IMR-90 (cell line): Measurements from ENCODE around the gene PMP22. TPM values are rescaled to one million over a fixed set of nuclear protein-coding genes. Genes with fewer than 3 reads are reported as not detected.

Source experiments
- ATAC-seq: fragments of 200-7000 bp; cut with Tn5 transposase; 2 replicates; pipeline ENCODE4 v1.9.1; 2020; ENCODE audit warnings: low read depth, mild to moderate bottlenecking, moderate library complexity
- BruUV-seq: library from RNA; stranded (reverse); fragments of 400-500 nt; replicated peaks from 2 replicates; lab custom pipeline; 2021; lab: Mats Ljungman, UMichigan
- CTCF ChIA-PET: fragments of 300-600 bp; formaldehyde crosslinking; extraction: SDS; loops from one replicate; lab custom pipeline; 2021; ENCODE audit warnings: antibody characterized with exemption; lab: Yijun Ruan, JAX
- POLR2A ChIA-PET: fragments of 300-600 bp; sonication (Branson Sonifier 250); formaldehyde crosslinking; loops from one replicate; lab custom pipeline; 2022; ENCODE audit warnings: antibody characterized with exemption; ENCODE audit not compliant: unreplicated experiment; lab: Charles Lee
- DNase-seq: peaks from one replicate; pipeline ENCODE4 v3.0.0; 2013
- H2AFZ ChIP-seq: replicated peaks from 2 replicates; pipeline ENCODE3; 2013; ENCODE audit warnings: low read length, mild to moderate bottlenecking; ENCODE audit not compliant: poor library complexity
- H2AK5ac ChIP-seq: 2 replicates; pipeline ENCODE4 v1.6.1; 2013; ENCODE audit warnings: low read depth, low read length, inconsistent platforms
- H2AK9ac ChIP-seq: replicated peaks from 2 replicates; pipeline ENCODE3; 2013; ENCODE audit warnings: mild to moderate bottlenecking, low read depth, low read length, moderate library complexity; ENCODE audit not compliant: poor library complexity
- H2BK120ac ChIP-seq: 2 replicates; pipeline ENCODE4 v1.6.1; 2013; ENCODE audit warnings: low read depth, low read length, inconsistent platforms
- H2BK15ac ChIP-seq: 3 replicates; pipeline ENCODE4 v1.6.1; 2013; ENCODE audit warnings: low read depth, low read length, inconsistent platforms
- H2BK20ac ChIP-seq: 2 replicates; pipeline ENCODE4 v1.6.1; 2013; ENCODE audit warnings: low read depth, mild to moderate bottlenecking, inconsistent platforms, low read length, moderate library complexity
- H2BK5ac ChIP-seq: 2 replicates; pipeline ENCODE4 v1.6.1; 2013; ENCODE audit warnings: mild to moderate bottlenecking, low read depth, low read length, inconsistent platforms; ENCODE audit not compliant: poor library complexity, severe bottlenecking
- H3K14ac ChIP-seq: replicated peaks from 2 replicates; pipeline ENCODE4 v1.6.1; 2013; ENCODE audit warnings: low read depth, low read length, inconsistent platforms
- H3K18ac ChIP-seq: 2 replicates; pipeline ENCODE4 v1.6.1; 2013; ENCODE audit warnings: low read depth, low read length, control low read depth
- H3K23ac ChIP-seq: 2 replicates; pipeline ENCODE4 v1.6.1; 2013; ENCODE audit warnings: low read depth, low read length, inconsistent platforms
- H3K27ac ChIP-seq: 2 replicates; pipeline ENCODE4 v1.5.1; 2013; ENCODE audit warnings: mild to moderate bottlenecking, control low read depth, low read length; ENCODE audit not compliant: insufficient read depth
- H3K27me3 ChIP-seq: 2 replicates; pipeline ENCODE4 v1.6.1; 2013; ENCODE audit warnings: low read length; ENCODE audit not compliant: control insufficient read depth, insufficient read depth
- H3K36me3 ChIP-seq: 2 replicates; pipeline ENCODE4 v1.6.1; 2013; ENCODE audit warnings: low read length, mixed read lengths; ENCODE audit not compliant: control insufficient read depth, insufficient read depth
- H3K4ac ChIP-seq: 2 replicates; pipeline ENCODE4 v1.6.1; 2013; ENCODE audit warnings: low read depth, low read length, inconsistent platforms
- H3K4me1 ChIP-seq: 2 replicates; pipeline ENCODE4 v1.6.1; 2013; ENCODE audit warnings: low read length, mixed read lengths; ENCODE audit not compliant: control insufficient read depth, insufficient read depth
- H3K4me2 ChIP-seq: 2 replicates; pipeline ENCODE4 v1.6.1; 2013; ENCODE audit warnings: low read depth, mild to moderate bottlenecking, control low read depth, low read length, moderate library complexity
- H3K4me3 ChIP-seq: 2 replicates; pipeline ENCODE4 v1.5.1; 2013; ENCODE audit warnings: low read depth, mild to moderate bottlenecking, control low read depth, low read length, moderate library complexity; ENCODE audit not compliant: insufficient read depth
- H3K56ac ChIP-seq: 2 replicates; pipeline ENCODE4 v1.6.1; 2013; ENCODE audit warnings: low read length, inconsistent platforms; ENCODE audit not compliant: insufficient read depth; ENCODE audit errors: extremely low read depth
- H3K79me1 ChIP-seq, 2 experiments: 2 replicates each; pipeline ENCODE4 v1.6.1; 2013; ENCODE audit warnings: low read length in 2 of 2, inconsistent platforms in 1 of 2, low read depth in 1 of 2
- H3K9ac ChIP-seq: 2 replicates; pipeline ENCODE4 v1.6.1; 2013; ENCODE audit warnings: low read depth, low read length, control low read depth
- H3K9me1 ChIP-seq: 2 replicates; pipeline ENCODE4 v1.6.1; 2013; ENCODE audit warnings: low read length, inconsistent platforms; ENCODE audit not compliant: insufficient read depth
- H3K9me3 ChIP-seq: 2 replicates; pipeline ENCODE4 v1.6.1; 2013; ENCODE audit warnings: low read length; ENCODE audit not compliant: control insufficient read depth, insufficient read depth
- H4K20me1 ChIP-seq: 2 replicates; pipeline ENCODE4 v1.6.1; 2013; ENCODE audit warnings: low read length, inconsistent platforms; ENCODE audit not compliant: insufficient read depth
- H4K5ac ChIP-seq: 2 replicates; pipeline ENCODE4 v1.6.1; 2013; ENCODE audit warnings: mild to moderate bottlenecking, low read depth, low read length, control low read depth
- H4K8ac ChIP-seq, 2 experiments: 2 replicates each; pipeline ENCODE4 v1.6.1; 2013; ENCODE audit warnings: low read depth in 2 of 2, low read length in 2 of 2, control low read depth in 1 of 2, inconsistent platforms in 1 of 2
- H4K91ac ChIP-seq: 2 replicates; pipeline ENCODE4 v1.6.1; 2013; ENCODE audit warnings: low read depth, low read length, inconsistent platforms; ENCODE audit not compliant: insufficient read depth
- BHLHE40 ChIP-seq: fragments of 150-350 bp; IDR thresholded peaks from 2 replicates; pipeline ENCODE4 v1.6.1; 2016; ENCODE audit warnings: mild to moderate bottlenecking, low read depth, low read length
- CEBPB ChIP-seq: IDR thresholded peaks from 2 replicates; pipeline ENCODE4 v1.6.1; 2012; ENCODE audit warnings: low read depth, low read length, improper control_type of control experiment
- CHD1 ChIP-seq: IDR thresholded peaks from 2 replicates; pipeline ENCODE4 v1.6.1; 2012; ENCODE audit warnings: low read depth, low read length, improper control_type of control experiment
- CTCF ChIP-seq: conservative IDR thresholded peaks from 2 replicates; pipeline ENCODE4 v1.5.1; 2012; ENCODE audit warnings: mild to moderate bottlenecking, low read depth, low read length, improper control_type of control experiment
- ELK1 ChIP-seq: fragments of 150-350 bp; IDR thresholded peaks from 2 replicates; pipeline ENCODE4 v1.6.1; 2016; ENCODE audit warnings: low read depth, mild to moderate bottlenecking, low read length, moderate library complexity, borderline replicate concordance
- FOS ChIP-seq: fragments of 150-350 bp; IDR thresholded peaks from 2 replicates; pipeline ENCODE4 v1.6.1; 2016; ENCODE audit warnings: low read depth, low read length
- MAFK ChIP-seq: IDR thresholded peaks from 2 replicates; pipeline ENCODE4 v1.6.1; 2012; ENCODE audit warnings: low read depth, low read length, improper control_type of control experiment
- MAZ ChIP-seq: IDR thresholded peaks from 2 replicates; pipeline ENCODE4 v1.6.1; 2012; ENCODE audit warnings: low read depth, mild to moderate bottlenecking, low read length, improper control_type of control experiment, moderate library complexity, borderline replicate concordance
- POLR2A ChIP-seq: IDR thresholded peaks from 2 replicates; pipeline ENCODE4 v1.6.1; 2012; ENCODE audit warnings: mild to moderate bottlenecking, low read depth, low read length
- RAD21 ChIP-seq: IDR thresholded peaks from 2 replicates; pipeline ENCODE4 v1.6.1; 2012; ENCODE audit warnings: low read length, improper control_type of control experiment
- RCOR1 ChIP-seq: IDR thresholded peaks from 2 replicates; pipeline ENCODE4 v1.6.1; 2012; ENCODE audit warnings: mild to moderate bottlenecking, low read length, improper control_type of control experiment; ENCODE audit not compliant: insufficient replicate concordance
- RFX5 ChIP-seq: IDR thresholded peaks from 2 replicates; pipeline ENCODE4 v1.8.0; 2012; ENCODE audit warnings: low read depth, mild to moderate bottlenecking, low read length, moderate library complexity
- SMC3 ChIP-seq: fragments of 150-350 bp; IDR thresholded peaks from 2 replicates; pipeline ENCODE4 v1.6.1; 2016; ENCODE audit warnings: low read depth, mild to moderate bottlenecking, antibody characterized with exemption, low read length, moderate library complexity
- USF2 ChIP-seq: fragments of 150-350 bp; IDR thresholded peaks from 2 replicates; pipeline ENCODE4 v1.6.1; 2017; ENCODE audit warnings: mild to moderate bottlenecking, antibody characterized with exemption, low read length, low read depth
- WGBS, 2 experiments: methylation state at CpG; one replicate each; pipeline versions ENCODE4 v1.1.5 to v1.1.7; 2013; ENCODE audit warnings: missing lambda C conversion rate in 2 of 2; ENCODE audit not compliant: insufficient read length in 1 of 2; ENCODE audit errors: extremely low coverage in 2 of 2; 5-methylcytosine and 5-hydroxymethylcytosine counted together
- dilution Hi-C: fragments of 300-500 bp; cut with HindIII; formaldehyde crosslinking; loops from one replicate; pipeline ENCODE4 v1.14.3; 2018; ENCODE audit warnings: low sequenced_read_pairs; ENCODE audit not compliant: unreplicated experiment
- in situ Hi-C: fragments of 300-500 bp; cut with MboI; formaldehyde crosslinking; loops from 3 replicates; pipeline ENCODE4 v1.14.3; 2019; ENCODE audit warnings: low sequenced_read_pairs, inconsistent platforms, mixed read lengths
- intact Hi-C: fragments of 100-400 bp; cut with micrococcal nuclease; formaldehyde crosslinking; loops from 2 replicates; pipeline ENCODE4 v1.10.0; 2022
- polyA plus RNA-seq, 3 experiments: library from polyadenylated mRNA; depleted of rRNA; stranded (reverse); fragments of >200 nt; gene quantifications; 2 replicates each; pipeline ENCODE4 v1.2.3, GENCODE V29; 2012; ENCODE audit warnings: low replicate concordance in 1 of 3
- total RNA-seq: library from RNA; depleted of rRNA; stranded (reverse); fragments of >200 nt; gene quantifications from 2 replicates; pipeline ENCODE4 v1.2.3, GENCODE V29; 2012

PMP22 gene
- total and polyA plus RNA-seq, 2 of the 4 experiments (the other 2 are of a cell fraction) = 33.5 to 72.8 TPM

GRCh38 chr17:15273141-15273793 is 8.1 kb upstream of the PMP22 start:
- ChIA-PET POLR2A (interaction anchor here (0.6 kb wide), 1 partner anchor 703 kb away, joined by 3 read pairs; no protein-coding TSS in a partner anchor), CTCF (interaction anchor here (1.5 to 1.7 kb wide), 2 partner anchors 10 to 229 kb away, joined by 4 to 7 read pairs; no protein-coding TSS in a partner anchor)
- Histone ChIP-seq H2AK5ac (peak overlapping the region; percentile 93), H4K20me1 (peaks cover 13% of the 10 kb centered on the region; the same call in 1 of the 2 replicates), H3K4me3 (no peak overlapping the region), H3K9ac (peak overlapping the region; percentile 10; the same call in 1 of the 2 replicates), H3K23ac (peak overlapping the region; percentile 68), H2BK5ac (peak overlapping the region; percentile 64), H3K27ac (peak overlapping the region; percentile 85), H3K9me1 (peaks cover 17% of the 10 kb centered on the region), H3K4ac (peak overlapping the region; percentile 94), H3K18ac (peak overlapping the region; percentile 76), H3K56ac (peak overlapping the region; percentile 49; the same call in 1 of the 2 replicates), H3K14ac (peak overlapping the region; percentile 78), H4K91ac (peak overlapping the region; percentile 80), H2BK120ac (peak overlapping the region; percentile 94), H3K36me3 (no peaks in the 10 kb centered on the region), H2BK15ac (peak overlapping the region; percentile 94; the same call in 2 of the 3 replicates), H3K4me1 (peaks cover 27% of the 10 kb centered on the region), H4K5ac (peak overlapping the region; percentile 36), H3K4me2 (peak overlapping the region; percentile 37), H2AFZ (peak overlapping the region; percentile 6), H2BK20ac (peak overlapping the region; percentile 92), H3K27me3 (peaks cover 16% of the 10 kb centered on the region), H3K79me1 (no peaks in the 10 kb centered on the region), H3K9me3 (peaks cover 4% of the 10 kb centered on the region), H4K8ac (peak overlapping the region; percentile 23 to 73; a peak in 3 of 4 replicates), H2AK9ac (no peak overlapping the region)
- no TSS peak for BruUV-seq
- dilution Hi-C loops (no loop called here), in situ Hi-C loops (loop anchor here (25.0 kb wide), 2 partner anchors 389 to 689 kb away; no protein-coding TSS in a partner anchor), intact Hi-C loops (loop anchor here (1.0 kb wide), 1 partner anchor 10 kb away; no protein-coding TSS in a partner anchor)
- ATAC-seq (peak; percentile 90), DNase-seq (peak; percentile 98)
- WGBS, 2 experiments = 67% methylated on average over 1 of the region's 5 CpGs; no CpG with 5 or more reads in 1 of the 2 experiments
- TF ChIP-seq BHLHE40 = peak; percentile 65; the same call in 1 of the 2 replicates
- no peak for TF ChIP-seq POLR2A
- TF ChIP-seq SMC3 = no peak
- peak; percentile 87 for TF ChIP-seq USF2
- TF ChIP-seq MAZ = peak; percentile 14; the same call in 1 of the 2 replicates
- TF ChIP-seq MAFK = no peak
- peak; percentile 12; the same call in 1 of the 2 replicates for TF ChIP-seq RAD21
- no peak for TF ChIP-seq CTCF
- peak; percentile 54 for TF ChIP-seq RCOR1
- no peak for TF ChIP-seq CHD1
- no peak for TF ChIP-seq RFX5
- TF ChIP-seq FOS = peak; percentile 95
- TF ChIP-seq ELK1 = no peak
- TF ChIP-seq CEBPB = peak; percentile 93
